ENCODE measurements around the gene TEF.

Gene TEF

DNA sequence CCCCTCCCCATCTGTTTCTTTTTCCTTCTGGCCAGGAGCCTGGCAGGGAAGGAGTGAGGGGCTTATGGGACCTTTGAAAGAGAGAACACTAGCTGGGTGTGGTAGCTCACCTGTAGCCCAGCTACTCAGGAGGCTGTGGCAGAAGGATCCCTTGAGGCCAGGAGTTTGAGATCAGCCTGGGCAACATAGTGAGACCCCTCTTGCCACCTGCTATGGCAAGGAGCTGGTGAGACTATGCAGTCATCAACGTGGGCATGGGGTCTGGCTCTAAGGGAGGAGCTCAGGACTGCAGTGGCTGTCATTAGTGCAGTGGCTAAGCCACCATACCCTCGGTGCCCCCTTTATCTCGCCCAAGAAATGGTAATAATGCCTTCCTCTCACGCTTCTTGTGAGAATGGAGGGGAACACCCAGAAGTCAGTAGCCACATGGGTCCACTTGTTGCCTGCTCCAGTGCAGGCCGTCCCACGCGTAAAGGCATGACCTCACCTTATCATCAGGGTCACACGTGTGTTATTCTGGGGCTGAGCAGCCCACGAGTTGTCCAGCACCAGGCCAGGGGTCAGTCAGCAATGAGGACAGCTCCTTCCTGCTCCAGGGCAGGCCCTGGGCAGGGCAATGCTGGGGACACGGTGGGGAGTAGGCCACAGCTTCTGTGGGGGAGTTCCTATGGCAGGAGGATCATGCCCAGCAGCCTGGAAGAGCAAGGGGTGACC lies 27.7 kb upstream of the TEF start:
- DNase-seq (ENCODE audit: low read depth in 3 of 3) = no peak

DNA sequence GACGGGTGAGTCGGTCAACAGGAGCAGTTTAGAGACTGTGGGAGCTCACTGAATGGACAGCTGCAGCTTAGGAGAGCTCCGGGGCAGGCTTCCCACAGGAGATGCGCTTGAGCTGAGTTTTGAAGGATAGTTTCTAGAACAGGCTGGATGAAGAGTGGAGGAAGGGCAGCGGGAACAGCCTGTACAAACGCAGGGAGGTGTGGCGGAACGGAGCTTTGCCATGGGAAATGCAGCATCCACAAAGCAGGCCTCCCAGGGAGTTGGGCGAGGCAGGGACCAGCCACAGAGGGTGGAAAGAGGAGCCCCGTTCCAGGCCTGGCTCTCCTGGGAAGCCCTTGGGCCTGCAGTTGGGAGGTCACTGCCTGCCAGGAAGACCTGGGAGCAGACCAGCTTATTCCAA lies 26.8 kb upstream of the TEF start:
- no peak for DNase-seq (ENCODE audit: low read depth in 3 of 3)

DNA sequence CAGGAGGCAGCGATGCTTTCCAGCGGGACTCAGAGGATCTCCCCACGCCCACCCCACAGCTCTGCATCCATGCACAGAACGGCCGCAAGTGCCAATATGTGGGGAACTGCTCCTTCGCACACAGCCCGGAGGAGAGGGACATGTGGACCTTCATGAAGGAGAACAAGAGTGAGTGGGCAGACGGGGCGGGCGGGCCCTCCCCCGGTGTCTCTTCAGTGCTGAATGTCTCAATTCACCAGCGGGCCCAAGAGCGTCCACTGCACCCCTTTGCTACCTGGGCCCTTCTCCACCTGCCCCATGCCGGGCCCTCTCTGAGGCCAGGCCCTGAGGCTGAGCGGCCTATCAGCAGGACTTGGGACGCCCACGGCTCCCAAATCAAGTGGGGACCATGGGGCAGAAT lies 25.8 kb upstream of the TEF start:
- no peak for DNase-seq (ENCODE audit: low read depth in 3 of 3)

DNA sequence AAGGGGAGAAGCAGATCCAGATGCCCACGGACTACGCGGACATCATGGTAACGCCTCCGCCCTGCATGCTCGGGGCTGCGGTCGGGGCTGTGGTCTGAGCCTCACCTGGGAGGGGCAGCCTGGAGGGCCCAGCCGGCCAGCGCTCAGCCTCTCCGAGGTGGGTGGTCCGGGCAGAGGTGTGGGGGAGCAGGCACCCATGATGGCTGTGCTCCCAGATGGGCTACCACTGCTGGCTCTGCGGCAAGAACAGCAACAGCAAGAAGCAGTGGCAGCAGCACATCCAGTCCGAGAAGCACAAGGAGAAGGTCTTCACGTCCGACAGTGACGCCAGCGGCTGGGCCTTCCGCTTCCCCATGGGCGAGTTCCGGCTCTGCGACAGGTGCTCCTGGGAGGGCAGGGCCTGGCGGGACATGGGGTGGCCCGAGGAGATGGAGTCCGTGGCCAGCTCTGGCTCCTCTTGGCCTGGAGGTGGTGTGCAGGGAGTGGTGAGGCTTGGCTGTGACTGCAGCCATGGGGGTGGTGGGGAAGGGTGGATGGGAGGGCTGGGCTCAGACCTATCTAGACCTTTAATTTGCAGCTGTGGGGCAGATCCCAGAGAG lies 25.2 kb upstream of the TEF start:
- no peak for DNase-seq (ENCODE audit: low read depth in 3 of 3)

DNA sequence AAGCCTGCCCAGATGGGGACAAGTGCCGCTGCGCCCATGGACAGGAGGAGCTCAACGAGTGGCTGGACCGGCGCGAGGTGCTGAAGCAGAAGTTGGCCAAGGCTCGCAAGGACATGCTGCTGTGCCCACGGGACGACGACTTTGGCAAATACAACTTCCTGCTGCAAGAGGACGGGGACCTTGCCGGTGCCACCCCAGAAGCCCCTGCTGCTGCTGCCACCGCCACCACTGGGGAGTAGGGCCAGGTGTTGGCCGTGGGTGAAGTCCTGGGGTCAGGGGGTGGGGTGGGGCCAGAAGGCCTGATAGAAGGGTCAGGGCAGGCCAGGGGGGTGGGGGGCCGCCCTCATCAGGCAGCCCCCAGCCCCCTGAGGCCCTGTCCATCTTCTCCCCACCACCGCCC lies 24.6 kb upstream of the TEF start:
- no peak for DNase-seq (ENCODE audit: low read depth in 3 of 3)

DNA sequence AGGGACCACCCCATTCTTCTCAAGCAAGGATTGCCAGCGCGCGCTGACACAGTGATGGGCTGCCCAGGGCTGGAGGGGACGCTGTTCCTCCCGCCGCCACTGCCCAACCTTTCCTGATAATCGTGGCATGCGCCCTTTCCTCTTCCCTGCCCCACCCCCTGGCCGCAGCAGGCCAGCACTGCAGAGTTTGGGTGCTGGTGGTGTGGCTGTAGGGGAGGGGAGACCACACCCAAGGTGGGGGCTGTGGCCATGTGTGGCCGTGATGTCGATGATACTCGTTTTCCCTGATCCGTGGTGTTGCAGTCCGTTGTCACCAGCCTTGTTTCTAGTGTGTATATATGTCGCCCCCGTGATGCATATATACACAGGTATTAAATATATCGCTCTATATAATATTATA lies 22.8 kb upstream of the TEF start:
- DNase-seq (ENCODE audit: low read depth in 3 of 3) = no peak

DNA sequence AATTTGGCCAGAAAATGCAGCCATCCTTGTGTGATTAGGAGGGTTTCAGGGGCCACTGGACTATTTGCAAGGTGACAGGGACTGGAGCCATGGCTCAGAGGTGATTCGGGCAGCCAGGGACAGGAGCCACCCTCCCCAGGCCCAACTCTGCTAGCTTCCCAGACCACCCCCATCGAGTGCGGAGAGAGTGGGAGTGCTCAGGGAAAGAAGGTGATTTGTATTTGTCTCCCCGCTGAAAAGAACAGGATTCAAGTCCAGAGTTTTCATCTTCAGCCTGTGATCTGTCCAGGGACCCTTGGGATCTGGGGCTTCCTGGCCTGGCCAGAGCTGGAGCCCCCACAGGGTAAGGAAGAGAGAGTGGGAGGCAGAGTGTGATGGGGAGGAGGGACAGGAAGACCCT lies 22.4 kb upstream of the TEF start:
- no peak for DNase-seq (ENCODE audit: low read depth in 3 of 3)

DNA sequence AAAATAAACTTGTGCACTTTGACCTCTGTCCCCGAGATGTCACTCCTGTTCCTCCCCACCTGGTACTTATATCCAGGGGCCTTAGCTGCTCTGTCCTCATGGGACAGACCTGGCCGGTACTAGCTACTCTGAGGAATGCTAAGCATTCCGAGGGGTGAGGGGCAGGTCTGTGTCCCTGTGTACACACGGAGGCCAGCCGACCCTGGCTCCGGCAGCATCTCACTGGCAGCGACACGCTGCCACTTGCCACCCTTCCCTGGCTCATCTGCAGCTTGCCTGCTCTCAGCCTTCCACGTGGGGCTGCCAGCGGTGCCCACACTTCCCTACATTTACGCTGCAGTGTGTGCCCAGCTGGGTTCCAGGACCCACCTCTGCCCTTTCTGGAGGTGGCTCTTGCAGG lies 21.6 kb upstream of the TEF start:
- no peak for DNase-seq (ENCODE audit: low read depth in 3 of 3)

DNA sequence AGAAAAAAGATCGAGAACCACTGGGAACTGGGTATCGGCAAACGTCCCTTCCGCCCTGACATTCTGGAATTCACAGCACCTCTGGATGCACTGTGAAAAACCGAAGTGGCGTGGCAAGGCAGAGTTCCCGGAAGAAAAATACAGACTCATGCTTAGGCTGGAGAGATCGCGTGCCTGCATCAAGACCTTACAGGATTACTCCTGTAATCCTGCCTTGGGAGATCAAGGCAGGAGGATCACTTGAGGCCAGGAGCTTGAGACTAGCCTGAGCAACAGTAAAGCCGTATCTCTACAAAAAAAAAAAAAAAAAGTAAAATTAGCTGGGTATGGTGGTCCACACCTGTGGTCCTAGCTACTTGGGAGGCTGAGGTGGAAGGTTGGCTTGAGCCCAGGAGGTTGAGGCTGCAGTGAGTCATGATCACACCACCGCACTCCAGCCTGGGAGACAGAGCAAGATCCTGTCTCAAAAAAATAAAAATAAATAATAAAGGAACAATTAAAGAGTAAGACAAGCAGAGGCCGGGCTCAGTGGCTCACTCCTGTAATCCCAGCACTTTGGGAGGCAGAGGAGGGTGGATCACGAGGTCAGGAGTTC lies 19.9 kb upstream of the TEF start:
- no peak for DNase-seq (ENCODE audit: low read depth in 3 of 3)

DNA sequence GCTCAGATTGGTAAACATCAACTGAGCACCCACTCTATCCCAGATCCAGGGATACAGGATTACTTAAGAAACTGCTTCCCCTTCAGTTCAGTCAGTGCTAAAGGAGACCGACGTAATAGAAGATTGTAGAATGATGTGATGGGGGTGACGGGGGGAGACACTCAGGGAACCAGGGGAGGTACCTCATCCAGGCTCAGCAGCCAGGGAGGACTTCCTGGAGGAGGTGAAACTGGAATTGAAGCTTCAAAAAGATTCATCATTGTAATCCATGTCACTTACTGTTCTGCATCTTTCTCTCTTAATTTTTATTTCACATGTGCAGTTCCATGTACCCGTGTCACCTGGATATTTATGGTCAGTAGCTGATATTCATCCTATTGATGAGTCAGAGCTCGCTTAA lies 19.1 kb upstream of the TEF start:
- no peak for DNase-seq (ENCODE audit: low read depth in 3 of 3)

DNA sequence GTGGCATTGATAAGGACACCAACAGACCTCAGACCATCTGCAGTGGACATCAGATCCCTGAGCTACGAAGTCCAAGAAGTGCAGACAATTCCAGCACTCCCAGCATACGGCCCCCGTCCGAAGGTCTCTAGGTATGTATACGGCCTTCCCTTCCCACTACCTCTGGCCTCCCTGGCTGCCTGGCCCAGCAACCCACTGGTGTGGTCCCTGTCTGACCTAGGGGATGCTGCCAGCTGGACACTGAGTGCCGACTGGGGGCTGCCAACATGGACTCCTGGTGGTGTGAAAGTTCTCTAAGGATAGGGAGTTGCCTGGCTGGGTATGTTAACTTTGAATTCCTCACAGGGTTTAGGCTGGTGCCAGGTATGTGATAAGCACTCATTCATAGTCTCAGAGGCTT lies 17.5 kb upstream of the TEF start:
- DNase-seq (ENCODE audit: low read depth in 3 of 3) = no peak

DNA sequence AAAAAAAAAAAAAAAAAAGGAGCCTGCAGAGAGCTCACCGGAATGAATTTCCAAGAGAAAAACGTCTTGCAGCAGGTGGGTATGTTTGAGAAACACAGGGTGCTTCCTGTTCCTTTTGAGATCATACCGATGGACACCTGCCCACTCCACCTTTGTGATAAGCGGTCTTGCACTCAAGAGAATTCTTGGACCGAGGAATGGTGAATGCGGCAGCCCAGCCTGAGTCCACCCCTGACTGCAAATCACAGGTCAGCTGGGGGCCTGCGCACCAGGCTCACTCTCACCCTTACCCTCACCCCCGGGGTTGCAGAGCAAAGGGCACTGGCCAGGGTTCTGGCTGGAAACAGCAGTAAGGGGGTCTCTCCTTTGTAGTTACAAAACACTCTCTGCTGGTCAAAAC lies 16.8 kb upstream of the TEF start:
- DNase-seq (ENCODE audit: low read depth in 3 of 3) = no peak

DNA sequence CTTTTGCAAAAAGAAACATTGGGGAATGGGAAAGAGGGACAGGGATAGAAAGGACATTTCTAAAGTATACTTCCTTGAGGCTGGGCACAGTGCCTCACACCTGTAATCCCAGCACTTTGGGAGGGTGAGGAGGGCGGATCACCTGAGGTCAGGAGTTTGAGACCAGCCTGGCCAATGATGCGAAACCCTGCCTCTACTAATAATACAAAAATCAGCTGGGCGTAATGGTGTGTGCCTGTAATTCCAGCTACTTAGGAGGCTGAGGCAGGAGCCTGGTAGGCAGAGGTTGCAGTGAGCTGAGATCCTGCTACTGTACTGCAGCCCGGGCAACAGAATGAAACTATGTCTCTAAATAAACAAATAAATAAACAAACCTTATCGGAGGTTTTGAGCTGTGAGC lies 16.3 kb upstream of the TEF start:
- no peak for DNase-seq (ENCODE audit: low read depth in 3 of 3)

DNA sequence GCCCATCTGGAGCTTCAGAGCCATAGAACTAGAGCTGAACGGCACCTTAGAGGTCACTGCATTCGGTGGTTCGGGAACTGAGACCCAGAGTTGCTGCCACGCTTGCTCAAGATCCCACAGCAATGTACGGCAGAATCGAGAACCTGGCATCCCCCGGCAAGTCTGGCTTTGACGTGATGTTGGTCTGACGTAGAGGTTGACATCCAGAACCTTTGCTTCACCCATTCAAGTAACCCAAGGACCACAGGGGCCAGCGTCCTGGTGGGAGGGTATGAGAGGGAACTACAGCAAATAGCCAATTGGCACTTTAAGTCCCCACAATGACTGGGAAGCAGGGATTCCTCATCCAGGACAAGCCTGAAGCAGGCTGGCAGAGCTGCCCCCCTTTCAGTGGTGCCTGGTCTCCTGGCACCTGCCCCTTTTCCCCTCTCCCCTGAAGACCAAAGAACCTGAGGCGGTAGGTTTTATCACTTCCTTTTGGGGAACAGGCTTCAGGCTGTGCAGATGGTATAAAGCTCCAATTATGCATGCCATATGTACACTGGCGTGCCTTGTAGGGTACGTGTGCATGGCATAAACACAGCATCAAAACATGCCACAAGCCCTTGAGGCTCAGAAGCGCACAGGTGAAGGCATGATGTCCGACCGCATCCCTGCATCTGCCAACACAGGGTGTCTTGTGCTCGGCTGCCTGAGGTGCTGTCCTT lies 15.3 kb upstream of the TEF start:
- DNase-seq (ENCODE audit: low read depth in 3 of 3) = no peak

DNA sequence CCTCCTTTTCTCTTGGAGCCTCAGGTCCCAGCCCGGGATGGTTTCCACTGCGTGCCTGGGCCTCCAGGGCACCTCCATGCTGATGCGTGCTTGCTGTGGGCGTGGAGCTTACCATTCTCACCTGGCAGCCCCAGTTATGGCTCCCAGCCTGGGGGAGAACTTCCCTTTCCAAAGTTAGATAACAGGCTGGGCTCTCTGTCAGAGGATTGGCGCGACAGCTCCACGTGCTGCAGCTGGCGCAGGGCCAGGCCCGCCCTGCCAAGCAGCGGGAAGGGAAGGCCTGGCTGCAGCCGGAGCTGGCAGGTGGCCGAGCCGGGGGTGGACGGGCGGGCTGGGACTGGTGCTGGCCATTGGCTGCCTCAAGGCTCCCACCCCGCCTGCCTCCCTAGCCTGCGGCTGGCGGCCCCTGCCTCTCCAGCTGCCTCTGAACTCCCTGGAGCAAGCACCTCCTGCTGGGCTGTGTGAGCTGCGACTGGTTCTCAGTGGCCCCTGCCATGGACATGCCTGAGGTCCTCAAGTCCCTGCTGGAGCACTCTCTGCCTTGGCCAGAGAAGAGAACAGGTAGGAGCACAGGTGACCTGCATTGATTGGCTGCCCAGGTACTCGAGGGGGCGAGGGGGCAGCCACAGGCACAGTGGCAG lies 14.6 kb upstream of the TEF start:
- peak in 1 of 3 experiments; percentile 7 for DNase-seq (ENCODE audit: low read depth in 3 of 3)

DNA sequence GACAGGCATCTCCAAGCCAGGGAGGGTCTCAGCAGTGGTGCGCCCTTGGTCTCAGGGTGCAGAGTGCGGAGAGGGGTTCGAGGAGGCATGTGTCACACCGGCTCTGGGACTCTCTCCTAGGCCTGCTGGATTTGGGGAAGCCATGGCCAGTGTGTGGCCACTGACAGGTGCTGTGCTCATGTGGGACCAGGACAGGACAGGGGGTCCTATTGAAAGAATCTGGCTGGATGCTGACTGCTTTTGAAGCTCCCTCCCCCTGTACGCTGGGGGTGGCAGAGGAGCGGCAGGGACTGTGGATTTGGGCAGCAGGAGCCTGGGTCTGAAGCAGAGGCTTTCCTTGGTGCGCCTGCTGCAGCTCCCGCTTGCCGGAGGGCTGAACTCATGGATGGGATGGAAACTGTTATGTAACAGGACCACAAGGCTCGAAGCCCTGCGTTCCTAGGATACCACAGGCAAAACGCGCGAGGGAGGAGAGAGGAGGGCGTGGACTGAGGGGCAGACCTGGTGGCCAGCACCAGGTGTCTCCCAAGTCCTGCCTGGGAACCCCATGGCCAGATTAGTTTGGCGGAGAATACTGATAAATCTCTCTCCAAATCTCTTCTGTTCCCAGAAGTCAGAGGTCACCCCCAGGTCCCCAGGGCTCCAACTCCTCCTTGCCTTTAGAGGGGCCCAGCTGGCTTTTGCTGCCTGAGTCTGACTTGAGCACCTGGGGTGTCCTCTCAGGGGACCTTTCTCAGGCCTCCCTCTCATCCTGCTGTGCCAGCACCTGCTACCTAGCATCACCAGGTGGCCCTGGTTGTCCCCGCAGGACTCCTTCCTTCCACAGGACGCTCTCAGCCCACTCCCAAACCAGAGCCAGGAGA lies 13.8 kb upstream of the TEF start:
- no peak for DNase-seq (ENCODE audit: low read depth in 3 of 3)

DNA sequence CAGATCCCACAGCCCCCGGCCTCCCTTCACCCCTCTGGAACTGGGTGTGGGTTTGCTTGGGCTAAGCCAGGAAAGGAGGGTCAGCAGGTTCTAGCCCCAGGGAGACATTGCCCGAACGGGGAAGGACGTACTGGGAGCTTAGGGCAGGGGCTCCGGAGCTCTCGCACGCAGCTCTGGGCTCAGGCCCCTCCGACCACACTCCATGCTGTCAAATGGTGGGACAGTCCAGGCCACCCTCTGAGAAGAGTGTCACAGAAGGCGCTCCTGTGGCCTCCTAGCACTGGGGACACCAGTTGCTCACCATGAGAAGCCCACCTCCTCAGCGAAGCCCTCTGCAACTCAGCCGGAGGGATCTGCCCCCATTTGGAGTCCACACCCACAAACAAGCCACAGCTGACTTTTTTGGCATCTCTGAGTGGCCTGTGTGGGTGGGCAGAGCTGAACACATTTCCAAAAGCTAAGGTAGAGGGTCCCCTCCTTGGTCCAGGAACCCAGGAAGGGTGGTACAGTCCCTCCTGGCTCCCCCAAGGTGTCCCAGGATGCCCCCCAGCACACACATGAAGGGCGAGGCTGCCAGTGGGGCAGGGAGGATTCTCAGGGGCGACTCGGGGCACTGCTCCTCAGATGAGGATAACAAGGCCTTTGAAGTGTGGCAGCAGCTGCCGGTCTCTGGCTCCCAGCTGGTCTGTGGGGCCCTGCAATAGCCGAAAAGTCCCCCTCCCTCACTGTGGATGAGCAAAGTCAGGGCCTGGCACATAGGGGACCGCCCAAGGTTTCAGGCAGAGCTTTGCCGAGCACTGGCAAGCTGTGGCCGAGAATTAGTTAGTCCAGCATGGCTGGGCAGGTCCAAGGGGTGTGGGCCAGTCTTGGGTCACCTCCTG lies 13.0 kb upstream of the TEF start:
- no peak for DNase-seq (ENCODE audit: low read depth in 3 of 3)

DNA sequence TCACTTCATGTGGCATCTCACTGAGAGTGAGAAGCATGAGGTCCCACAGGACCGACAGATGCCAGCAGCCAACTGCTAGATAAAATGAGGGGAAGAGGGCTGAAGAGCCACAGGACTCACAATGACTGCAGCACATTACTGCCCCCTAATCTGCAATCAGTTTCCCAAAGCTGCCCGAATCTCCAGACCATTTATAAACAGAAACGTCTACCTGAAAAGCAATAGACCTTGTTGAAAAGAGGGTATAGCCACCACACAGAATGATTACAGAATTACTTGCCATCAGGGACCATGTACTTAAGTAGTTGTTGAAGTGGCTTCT lies 12.4 kb upstream of the TEF start:
- DNase-seq (ENCODE audit: low read depth in 3 of 3) = no peak

DNA sequence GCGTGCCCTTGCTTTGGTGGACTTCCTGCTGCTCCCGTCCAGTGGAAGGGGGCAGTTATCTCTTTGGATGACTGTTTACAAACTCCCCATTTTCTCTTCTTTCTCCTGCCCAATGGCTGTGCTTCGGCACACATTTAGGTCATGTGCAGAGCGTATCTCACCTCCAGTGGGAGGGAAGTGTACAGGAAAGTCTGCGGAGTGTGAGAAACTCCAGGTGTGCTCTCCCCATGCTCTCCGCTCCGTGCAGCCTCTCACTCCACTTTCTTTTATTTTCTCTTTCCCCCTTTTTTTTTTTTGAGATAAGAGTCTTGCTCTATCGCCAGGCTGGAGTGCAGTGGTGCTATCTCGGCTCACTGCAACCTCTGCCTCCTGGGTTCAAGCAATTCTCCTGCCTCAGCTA lies 11.9 kb upstream of the TEF start:
- DNase-seq (ENCODE audit: low read depth in 3 of 3) = no peak

DNA sequence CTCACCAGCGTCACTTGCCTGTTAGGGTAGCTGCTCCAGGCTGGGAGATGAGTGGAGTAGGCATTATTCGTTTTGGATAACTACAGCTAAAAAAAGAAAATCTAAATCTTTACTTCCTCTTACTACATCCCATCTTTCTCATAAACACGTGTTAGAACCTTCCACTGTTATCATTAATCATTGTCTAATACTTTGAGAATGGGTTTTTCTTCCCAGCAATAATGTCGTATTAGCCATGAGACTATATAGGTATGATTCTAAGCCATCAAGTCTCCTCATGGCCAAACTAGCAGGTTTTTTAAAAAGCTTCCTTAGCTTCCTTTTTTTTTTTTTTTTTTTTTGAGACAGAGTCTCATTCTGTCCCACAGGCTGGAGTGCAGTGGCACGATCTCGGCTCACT lies 3.9 kb upstream of the TEF start:
- DNase-seq (ENCODE audit: low read depth in 3 of 3) = no peak

DNA sequence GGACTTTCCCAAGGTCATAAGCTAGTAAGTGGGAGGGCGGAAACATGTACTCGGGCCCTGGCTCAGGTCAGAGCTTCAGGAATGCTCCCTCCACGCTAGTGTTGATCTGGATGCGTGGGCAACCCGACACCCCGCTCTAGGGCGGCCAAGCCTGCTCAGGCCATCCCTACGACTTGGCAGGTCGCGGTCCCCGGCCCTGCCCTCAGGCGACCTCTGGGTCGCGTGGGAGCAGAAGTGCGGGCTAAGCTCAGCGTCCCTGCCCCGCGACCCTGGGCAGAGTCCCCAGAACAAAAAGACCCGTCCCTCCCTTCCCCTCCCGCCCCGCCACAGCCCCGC lies 781 bp upstream of the TEF start:
- no peak for DNase-seq (ENCODE audit: low read depth in 3 of 3)

All from stimulated activated CD4-positive, alpha-beta T cell treated with anti-CD3 and anti-CD28 coated beads, TNF-alpha, amount 100 ng/mL, for 24 hours (primary cell).